Neuron (in vitro differentiated cells): ENCODE results near the gene RFX7.

ENCODE experiments used
- H2AFZ ChIP-seq: one replicate; pipeline ENCODE4 v1.6.1; 2013; ENCODE audit warnings: low read depth, mild to moderate bottlenecking, inconsistent platforms, low read length, moderate library complexity
- H3K27me3 ChIP-seq: one replicate; pipeline ENCODE4 v1.6.1; 2013; ENCODE audit warnings: low read length; ENCODE audit not compliant: insufficient read depth
- H3K36me3 ChIP-seq: one replicate; pipeline ENCODE4 v1.6.1; 2013; ENCODE audit warnings: low read length; ENCODE audit not compliant: insufficient read depth
- H3K4me1 ChIP-seq: one replicate; pipeline ENCODE4 v1.6.1; 2013; ENCODE audit warnings: low read length; ENCODE audit not compliant: insufficient read depth
- H3K4me3 ChIP-seq: 2 replicates; pipeline ENCODE4 v1.5.1; 2013; ENCODE audit warnings: mild to moderate bottlenecking, low read length, moderate library complexity
- H3K9me3 ChIP-seq: one replicate; pipeline ENCODE4 v1.6.1; 2013; ENCODE audit warnings: low read length

RFX7 gene

GRCh38 chr15:56126409-56126808, 117.3 kb downstream of the RFX7 start:
- peaks cover 34% of the 10 kb centered on the region for H3K9me3 ChIP-seq
- no peaks in the 10 kb centered on the region for H3K4me1 ChIP-seq
- H3K27me3 ChIP-seq = no peaks in the 10 kb centered on the region
- no peak overlapping the region for H2AFZ ChIP-seq
- H3K4me3 ChIP-seq = no peak overlapping the region
- peaks cover 61% of the 10 kb centered on the region for H3K36me3 ChIP-seq

- Histone ChIP-seq H2AFZ (no peak overlapping the region), H3K27me3 (no peaks in the 10 kb centered on the region), H3K4me1 (no peaks in the 10 kb centered on the region), H3K4me3 (no peak overlapping the region), H3K36me3 (peaks cover 58% of the 10 kb centered on the region), H3K9me3 (peaks cover 29% of the 10 kb centered on the region)
Measured at GRCh38 chr15:56124391-56124790, 119.3 kb downstream of the RFX7 start.

- Histone ChIP-seq H3K27me3 (no peaks in the 10 kb centered on the region), H2AFZ (no peak overlapping the region), H3K4me3 (no peak overlapping the region), H3K9me3 (peaks cover 4% of the 10 kb centered on the region), H3K4me1 (no peaks in the 10 kb centered on the region), H3K36me3 (peaks cover 38% of the 10 kb centered on the region)
Measured at GRCh38 chr15:56105855-56106254, 137.8 kb downstream of the RFX7 start.

GRCh38 chr15:56102441-56102840, 141.2 kb downstream of the RFX7 start:
- Histone ChIP-seq H3K9me3 (peaks cover 2% of the 10 kb centered on the region), H3K4me3 (no peak overlapping the region), H2AFZ (no peak overlapping the region), H3K27me3 (no peaks in the 10 kb centered on the region), H3K4me1 (no peaks in the 10 kb centered on the region), H3K36me3 (peaks cover 63% of the 10 kb centered on the region)

- Histone ChIP-seq H3K27me3 (no peaks in the 10 kb centered on the region), H3K4me3 (no peak overlapping the region), H3K36me3 (peaks cover 83% of the 10 kb centered on the region), H2AFZ (no peak overlapping the region), H3K9me3 (peaks cover 2% of the 10 kb centered on the region), H3K4me1 (no peaks in the 10 kb centered on the region)
Measured at GRCh38 chr15:56099311-56099710, 144.4 kb downstream of the RFX7 start.

GRCh38 chr15:56098195-56098863, 145.3 kb downstream of the RFX7 start:
- no peak overlapping the region for H3K4me3 ChIP-seq
- peaks cover 2% of the 10 kb centered on the region for H3K9me3 ChIP-seq
- H3K4me1 ChIP-seq = no peaks in the 10 kb centered on the region
- no peaks in the 10 kb centered on the region for H3K27me3 ChIP-seq
- no peak overlapping the region for H2AFZ ChIP-seq
- peaks cover 85% of the 10 kb centered on the region for H3K36me3 ChIP-seq

GRCh38 chr15:56095406-56095805, 148.3 kb downstream of the RFX7 start:
- Histone ChIP-seq H3K4me3 (no peak overlapping the region), H2AFZ (no peak overlapping the region), H3K4me1 (no peaks in the 10 kb centered on the region), H3K27me3 (no peaks in the 10 kb centered on the region), H3K36me3 (peaks cover 87% of the 10 kb centered on the region), H3K9me3 (peaks cover 2% of the 10 kb centered on the region)

GRCh38 chr15:56094171-56094570, 149.5 kb downstream of the RFX7 start:
- no peaks in the 10 kb centered on the region for H3K27me3 ChIP-seq
- peaks cover 2% of the 10 kb centered on the region for H3K9me3 ChIP-seq
- peaks cover 76% of the 10 kb centered on the region for H3K36me3 ChIP-seq
- no peak overlapping the region for H2AFZ ChIP-seq
- H3K4me3 ChIP-seq = no peak overlapping the region
- H3K4me1 ChIP-seq = no peaks in the 10 kb centered on the region

GRCh38 chr15:56088389-56088788, 155.3 kb downstream of the RFX7 start:
- no peaks in the 10 kb centered on the region for H3K9me3 ChIP-seq

GRCh38 chr15:56086566-56086965, 157.1 kb downstream of the RFX7 start:
- no peak overlapping the region for H3K4me3 ChIP-seq
- H3K27me3 ChIP-seq = no peaks in the 10 kb centered on the region
- H2AFZ ChIP-seq = no peak overlapping the region

More at GRCh38 chr15:56088389-56088788, 155.3 kb downstream of the RFX7 start:
- Histone ChIP-seq H3K4me3 (no peak overlapping the region), H3K36me3 (peaks cover 25% of the 10 kb centered on the region), H3K4me1 (no peaks in the 10 kb centered on the region), H2AFZ (no peak overlapping the region), H3K27me3 (no peaks in the 10 kb centered on the region)

GRCh38 chr15:56082263-56082761, 161.4 kb downstream of the RFX7 start:
- H3K4me1 ChIP-seq = peaks cover 1% of the 10 kb centered on the region
- no peak overlapping the region for H3K4me3 ChIP-seq
- H3K27me3 ChIP-seq = no peaks in the 10 kb centered on the region
- no peaks in the 10 kb centered on the region for H3K36me3 ChIP-seq
- H3K9me3 ChIP-seq = no peaks in the 10 kb centered on the region
- no peak overlapping the region for H2AFZ ChIP-seq

More at GRCh38 chr15:56086566-56086965, 157.1 kb downstream of the RFX7 start:
- Histone ChIP-seq H3K36me3 (peaks cover 7% of the 10 kb centered on the region), H3K9me3 (no peaks in the 10 kb centered on the region), H3K4me1 (no peaks in the 10 kb centered on the region)

GRCh38 chr15:56077081-56077480, 166.6 kb downstream of the RFX7 start:
- Histone ChIP-seq H3K9me3 (no peaks in the 10 kb centered on the region), H3K4me1 (peaks cover 6% of the 10 kb centered on the region), H3K27me3 (no peaks in the 10 kb centered on the region), H3K4me3 (no peak overlapping the region), H2AFZ (no peak overlapping the region), H3K36me3 (no peaks in the 10 kb centered on the region)

GRCh38 chr15:56076640-56077039, 167.0 kb downstream of the RFX7 start:
- Histone ChIP-seq H3K27me3 (no peaks in the 10 kb centered on the region), H3K4me3 (no peak overlapping the region), H2AFZ (no peak overlapping the region), H3K36me3 (no peaks in the 10 kb centered on the region), H3K4me1 (peaks cover 6% of the 10 kb centered on the region), H3K9me3 (no peaks in the 10 kb centered on the region)
